Endothelial cell of umbilical vein (primary cell): ENCODE results near the gene AGBL4. TPM values are rescaled to one million over a fixed set of nuclear protein-coding genes. Genes with fewer than 3 reads are reported as not detected.

Experiments
- BruUV-seq: library from RNA; stranded (reverse); fragments of 400-500 nt; replicated peaks from 2 replicates; lab custom pipeline; 2021; lab: Mats Ljungman, UMichigan
- CTCF ChIA-PET: fragments of 300-600, 350-600 bp; sonication (Branson Sonifier 250); formaldehyde crosslinking; loops from one replicate; lab custom pipeline; 2021; ENCODE audit warnings: antibody characterized with exemption, inconsistent platforms; lab: Charles Lee
- POLR2A ChIA-PET: fragments of 300-600, 350-600 bp; sonication (Branson Sonifier 250); formaldehyde crosslinking; loops from one replicate; lab custom pipeline; 2021; ENCODE audit warnings: antibody characterized with exemption, inconsistent platforms; lab: Charles Lee
- DNase-seq: peaks from one replicate; pipeline ENCODE4 v3.0.0-alpha.2; 2011; ENCODE audit warnings: low read depth, low spot score
- FAIRE-seq: peaks from 2 replicates; lab custom pipeline; 2011; peaks lifted over from hg19 to GRCh38; lab: Jason Lieb, UNC
- H2AFZ ChIP-seq: 2 replicates; pipeline ENCODE4 v1.6.0; 2012; ENCODE audit warnings: low read depth, low read length, control low read depth, inconsistent platforms
- H3K27ac ChIP-seq: 2 replicates; pipeline ENCODE4 v1.5.1; 2011; ENCODE audit warnings: low read depth, mild to moderate bottlenecking, control low read depth, low read length, moderate library complexity; ENCODE audit not compliant: insufficient read depth
- H3K27me3 ChIP-seq, 2 experiments: 2 replicates each; pipeline versions ENCODE4 v1.6.0 to v1.6.1; 2011; ENCODE audit warnings: low read length in 2 of 2, mixed read lengths in 1 of 2; ENCODE audit not compliant: control insufficient read depth in 2 of 2, insufficient read depth in 2 of 2
- H3K36me3 ChIP-seq, 2 experiments: 2 replicates in 1 of 2; 3 replicates in 1 of 2; pipeline ENCODE4 v1.5.1; 2011; ENCODE audit warnings: low read length in 2 of 2, mild to moderate bottlenecking in 1 of 2, moderate library complexity in 1 of 2; ENCODE audit not compliant: control insufficient read depth in 2 of 2, insufficient read depth in 2 of 2; ENCODE audit errors: extremely low read depth in 1 of 2
- H3K4me1 ChIP-seq: 3 replicates; pipeline ENCODE4 v1.5.1; 2011; ENCODE audit warnings: mild to moderate bottlenecking, low read length; ENCODE audit not compliant: control insufficient read depth, insufficient read depth; ENCODE audit errors: extremely low read depth
- H3K4me2 ChIP-seq: 2 replicates; pipeline ENCODE4 v1.6.1; 2011; ENCODE audit warnings: low read length, control low read depth, mixed read lengths; ENCODE audit not compliant: insufficient read depth
- H3K4me3 ChIP-seq, 3 experiments: fragments of 200-600 bp in 1 of 3; sonication (generic), shearing (Covaris generic) in 1 of 3; replicated peaks in 1 of 3; 2 replicates each; pipeline ENCODE4 v1.5.1; 2011 to 2016; ENCODE audit warnings: control low read depth in 3 of 3, low read length in 3 of 3, mild to moderate bottlenecking in 2 of 3, inconsistent platforms in 1 of 3, low read depth in 1 of 3, moderate library complexity in 1 of 3; ENCODE audit not compliant: insufficient read depth in 1 of 3
- H3K79me2 ChIP-seq: 2 replicates; pipeline ENCODE4 v1.6.0; 2012; ENCODE audit warnings: low read length, inconsistent platforms; ENCODE audit not compliant: control insufficient read depth, insufficient read depth
- H3K9ac ChIP-seq: replicated peaks from 2 replicates; pipeline ENCODE3; 2011; ENCODE audit warnings: low read length, control low read depth; ENCODE audit not compliant: insufficient read depth; ENCODE audit errors: extremely low read depth
- H3K9me1 ChIP-seq: replicated peaks from 3 replicates; pipeline ENCODE4 v1.6.0; 2011; ENCODE audit warnings: mild to moderate bottlenecking, low read length; ENCODE audit not compliant: control insufficient read depth, insufficient read depth; ENCODE audit errors: extremely low read depth
- H3K9me3 ChIP-seq: replicated peaks from 2 replicates; pipeline ENCODE4 v1.5.1; 2012; ENCODE audit warnings: low read length, inconsistent platforms; ENCODE audit not compliant: control insufficient read depth, insufficient read depth
- H4K20me1 ChIP-seq: replicated peaks from 2 replicates; pipeline ENCODE3; 2011; ENCODE audit warnings: mild to moderate bottlenecking, low read length; ENCODE audit not compliant: control insufficient read depth, insufficient read depth; ENCODE audit errors: extremely low read depth
- EZH2 ChIP-seq: IDR thresholded peaks from 2 replicates; pipeline ENCODE4 v1.6.1; 2012; ENCODE audit warnings: borderline replicate concordance, low read depth, mild to moderate bottlenecking, moderate library complexity, low read length, inconsistent platforms; ENCODE audit not compliant: severe bottlenecking
- FOS ChIP-seq: IDR thresholded peaks from 2 replicates; pipeline ENCODE4 v1.6.1; 2011; ENCODE audit warnings: mild to moderate bottlenecking, low read length, moderate library complexity, borderline replicate concordance; ENCODE audit not compliant: insufficient read depth
- GATA2 ChIP-seq: IDR thresholded peaks from 2 replicates; pipeline ENCODE4 v1.7.0; 2011; ENCODE audit warnings: low read depth, mild to moderate bottlenecking, moderate library complexity, mixed read lengths, low read length; ENCODE audit not compliant: insufficient read length, insufficient read depth
- JUN ChIP-seq: IDR thresholded peaks from 2 replicates; pipeline ENCODE4 v1.6.1; 2011; ENCODE audit warnings: borderline replicate concordance, low read depth; ENCODE audit not compliant: insufficient read length, insufficient read depth
- MYC ChIP-seq: IDR thresholded peaks from one replicate; pipeline ENCODE4 v1.6.1; 2011; ENCODE audit warnings: mild to moderate bottlenecking, low read depth, low read length
- POLR2A ChIP-seq: IDR thresholded peaks from 2 replicates; pipeline ENCODE4 v1.6.1; 2012; ENCODE audit warnings: low read depth, mild to moderate bottlenecking, control low read depth, low read length
- POLR2AphosphoS5 ChIP-seq: IDR thresholded peaks from 2 replicates; pipeline ENCODE4 v1.6.1; 2012; ENCODE audit warnings: low read depth, mild to moderate bottlenecking, control low read depth, low read length, moderate library complexity; ENCODE audit not compliant: insufficient read depth
- dilution Hi-C: fragments of 300-500 bp; cut with MboI; formaldehyde crosslinking; loops from one replicate; pipeline ENCODE4 v1.15.0; 2019; ENCODE audit warnings: low sequenced_read_pairs; ENCODE audit not compliant: extremely low pct_ligation_motif_present
- intact Hi-C: fragments of 100-400 bp; cut with micrococcal nuclease; formaldehyde crosslinking; loops from one replicate; pipeline ENCODE4 v1.10.0; 2022
- polyA plus RNA-seq, 4 experiments: library from polyadenylated mRNA; depleted of rRNA in 3 of 4; stranded (reverse) in 3 of 4; unstranded in 1 of 4; fragments of >200 nt; gene quantifications; 2 replicates each; pipeline versions ENCODE4 v1.2.1 to v1.2.3, GENCODE V29; 2011 to 2012; ENCODE audit warnings: missing spikeins in 1 of 4
- total RNA-seq: library from RNA; stranded (reverse); gene quantifications from 2 replicates; pipeline ENCODE4 v1.2.3, GENCODE V29; 2021
- TF ChIP-seq, protein P1 (sequence below), 2 donors: IDR thresholded peaks; 1 replicate in 1 of 2; 2 replicates in 1 of 2; pipeline ENCODE4 v1.5.1; 2011; ENCODE audit warnings: low read length in 2 of 2, mild to moderate bottlenecking in 2 of 2, moderate library complexity in 2 of 2, control low read depth in 1 of 2, inconsistent platforms in 1 of 2, low read depth in 1 of 2; ENCODE audit not compliant: insufficient read depth in 1 of 2; ENCODE audit errors: extremely low read depth in 1 of 2
- TF ChIP-seq, protein P2 (sequence below): IDR thresholded peaks from 2 replicates; pipeline ENCODE4 v1.6.1; 2011; ENCODE audit not compliant: insufficient read depth, insufficient read length

Gene AGBL4
- total and polyA plus RNA-seq, 2 donors (not counting 3 experiments of a cell fraction or from before 2014, with no cell fraction given): not detected

- no peak overlapping the region for H3K9ac ChIP-seq
- H3K79me2 ChIP-seq: no peaks in the 10 kb centered on the region
- intact Hi-C loops: no loop called here
- no peaks in the 10 kb centered on the region for H3K4me1 ChIP-seq
- no peaks in the 10 kb centered on the region for H4K20me1 ChIP-seq
- H3K36me3 ChIP-seq: no peaks in the 10 kb centered on the region
- no peaks in the 10 kb centered on the region for H3K9me3 ChIP-seq
- dilution Hi-C loops: no loop called here
- ChIA-PET POLR2A (no interaction called here), CTCF (interaction anchor here (1.2 to 3.0 kb wide), 4 partner anchors 10 to 298 kb away, joined by 3 to 12 read pairs (median 4); no protein-coding TSS in a partner anchor)
- H3K4me2 ChIP-seq: no peak overlapping the region
- no peaks in the 10 kb centered on the region for H3K27me3 ChIP-seq
- H3K4me3 ChIP-seq: no peak overlapping the region
- FAIRE-seq: no peak
- BruUV-seq: no TSS peak
- no peak for DNase-seq
- no peaks in the 10 kb centered on the region for H3K9me1 ChIP-seq
- TF ChIP-seq, protein P1, sequence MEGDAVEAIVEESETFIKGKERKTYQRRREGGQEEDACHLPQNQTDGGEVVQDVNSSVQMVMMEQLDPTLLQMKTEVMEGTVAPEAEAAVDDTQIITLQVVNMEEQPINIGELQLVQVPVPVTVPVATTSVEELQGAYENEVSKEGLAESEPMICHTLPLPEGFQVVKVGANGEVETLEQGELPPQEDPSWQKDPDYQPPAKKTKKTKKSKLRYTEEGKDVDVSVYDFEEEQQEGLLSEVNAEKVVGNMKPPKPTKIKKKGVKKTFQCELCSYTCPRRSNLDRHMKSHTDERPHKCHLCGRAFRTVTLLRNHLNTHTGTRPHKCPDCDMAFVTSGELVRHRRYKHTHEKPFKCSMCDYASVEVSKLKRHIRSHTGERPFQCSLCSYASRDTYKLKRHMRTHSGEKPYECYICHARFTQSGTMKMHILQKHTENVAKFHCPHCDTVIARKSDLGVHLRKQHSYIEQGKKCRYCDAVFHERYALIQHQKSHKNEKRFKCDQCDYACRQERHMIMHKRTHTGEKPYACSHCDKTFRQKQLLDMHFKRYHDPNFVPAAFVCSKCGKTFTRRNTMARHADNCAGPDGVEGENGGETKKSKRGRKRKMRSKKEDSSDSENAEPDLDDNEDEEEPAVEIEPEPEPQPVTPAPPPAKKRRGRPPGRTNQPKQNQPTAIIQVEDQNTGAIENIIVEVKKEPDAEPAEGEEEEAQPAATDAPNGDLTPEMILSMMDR (IDR thresholded peaks at IDR 0.05; ENCODE audit: extremely low read depth in 1 of 2, insufficient read depth in 1 of 2, low read depth in 1 of 2, low read length in 2 of 2): no peak
- TF ChIP-seq JUN: no peak
- TF ChIP-seq, protein P2, sequence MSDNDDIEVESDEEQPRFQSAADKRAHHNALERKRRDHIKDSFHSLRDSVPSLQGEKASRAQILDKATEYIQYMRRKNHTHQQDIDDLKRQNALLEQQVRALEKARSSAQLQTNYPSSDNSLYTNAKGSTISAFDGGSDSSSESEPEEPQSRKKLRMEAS: no peak
- no peak for TF ChIP-seq POLR2A
- no peak for TF ChIP-seq GATA2
- TF ChIP-seq EZH2: no peak
- no peak for TF ChIP-seq FOS
- TF ChIP-seq POLR2AphosphoS5: no peak
- TF ChIP-seq MYC: no peak
- no peak overlapping the region for H3K27ac ChIP-seq
- no peak overlapping the region for H2AFZ ChIP-seq
These were observed 1523.0 kb downstream of the AGBL4 start for GRCh38 chr1:48500541-48501450.
